ENCODE measurements around the gene OLFML2B. TPM values are rescaled to one million over a fixed set of nuclear protein-coding genes. Genes with fewer than 3 reads are reported as not detected.

OLFML2B gene
- total RNA-seq, 1 donor from 2014 or later = not detected

DNA sequence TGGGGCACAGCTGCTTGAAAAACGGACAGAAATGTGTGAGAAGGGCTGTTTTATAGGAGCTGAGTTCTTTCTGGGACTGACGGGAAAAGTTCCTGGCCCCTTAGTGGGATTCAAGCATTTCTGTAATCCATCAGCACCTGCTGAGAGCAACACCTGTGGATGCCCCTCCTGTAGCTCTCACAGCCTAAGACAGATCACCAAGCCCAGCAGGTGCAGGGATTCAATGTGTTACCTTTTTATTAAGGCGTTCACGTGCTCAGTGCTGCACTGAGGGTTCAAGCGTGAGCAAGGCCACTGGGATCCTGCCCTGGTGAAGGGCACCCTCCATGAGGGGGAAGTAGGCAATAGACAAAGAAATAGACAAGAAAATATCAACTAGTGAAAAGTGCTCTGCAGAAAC, 14.9 kb downstream of the OLFML2B start:
- intact Hi-C loops (cut with micrococcal nuclease) = no loop called here

DNA sequence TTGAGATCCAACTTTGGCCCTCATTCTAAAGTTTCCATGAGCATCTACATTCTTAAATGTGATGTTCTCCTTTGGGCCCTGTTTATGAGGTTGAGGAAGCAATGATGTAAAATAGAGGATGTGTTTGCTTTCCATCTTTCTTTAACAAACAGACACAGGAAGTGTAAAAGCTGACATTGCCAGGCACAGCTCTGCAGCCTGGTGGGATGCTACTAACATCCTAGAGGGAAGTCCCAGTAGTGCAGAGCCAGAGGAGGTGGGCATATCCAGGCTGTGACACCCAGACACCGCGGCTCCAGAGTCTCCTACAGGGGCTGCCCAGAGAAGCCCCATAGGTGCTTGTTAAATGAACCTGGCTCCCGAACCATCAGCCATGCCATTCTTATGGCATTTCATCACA, 16.2 kb downstream of the OLFML2B start:
- intact Hi-C loops (cut with micrococcal nuclease) = no loop called here

DNA sequence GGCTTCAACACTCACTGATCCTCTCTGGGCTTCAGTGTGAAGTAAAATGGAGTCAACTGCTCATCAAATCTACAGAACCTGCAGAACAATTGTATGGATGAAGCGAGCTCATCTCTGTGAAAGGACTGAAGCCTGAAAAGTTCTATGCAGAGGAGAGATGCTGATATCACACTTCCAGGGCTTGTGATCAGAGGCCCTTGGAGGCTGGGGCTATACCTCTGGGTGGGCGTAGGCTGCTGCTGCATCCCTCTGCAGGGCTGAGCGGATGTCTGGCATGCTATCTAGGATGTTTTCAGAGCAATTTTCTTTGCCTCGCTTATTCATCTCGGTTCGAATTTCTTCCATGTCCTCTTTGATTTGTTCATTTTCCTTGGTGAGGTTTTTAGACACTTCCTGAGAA, 17.6 kb downstream of the OLFML2B start:
- intact Hi-C loops (cut with micrococcal nuclease) = no loop called here

DNA sequence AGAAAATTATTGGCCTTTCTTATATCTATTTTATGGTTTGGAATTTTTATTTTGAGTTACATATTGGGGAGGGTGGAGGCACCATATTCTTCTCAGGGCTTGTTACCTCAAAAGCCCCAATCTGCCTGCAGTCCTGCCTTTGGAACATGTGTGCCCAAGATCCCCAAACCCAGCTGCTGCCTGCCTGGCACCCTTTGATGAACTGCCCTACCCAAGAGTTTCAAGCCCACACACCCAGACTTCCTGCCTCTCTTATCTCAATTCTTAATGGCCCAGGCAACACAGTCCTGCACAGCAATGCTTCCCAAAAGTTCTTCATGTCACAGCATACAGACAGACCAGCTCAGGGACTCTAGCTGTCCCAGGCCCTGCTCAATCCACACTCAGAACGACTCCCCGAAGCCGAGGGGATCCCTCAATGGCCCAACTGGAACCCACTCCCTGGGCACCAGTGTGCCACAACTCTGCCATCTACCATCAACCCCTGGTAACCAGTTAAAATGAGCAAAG, 19.2 kb downstream of the OLFML2B start:
- intact Hi-C loops (cut with micrococcal nuclease) = no loop called here

DNA sequence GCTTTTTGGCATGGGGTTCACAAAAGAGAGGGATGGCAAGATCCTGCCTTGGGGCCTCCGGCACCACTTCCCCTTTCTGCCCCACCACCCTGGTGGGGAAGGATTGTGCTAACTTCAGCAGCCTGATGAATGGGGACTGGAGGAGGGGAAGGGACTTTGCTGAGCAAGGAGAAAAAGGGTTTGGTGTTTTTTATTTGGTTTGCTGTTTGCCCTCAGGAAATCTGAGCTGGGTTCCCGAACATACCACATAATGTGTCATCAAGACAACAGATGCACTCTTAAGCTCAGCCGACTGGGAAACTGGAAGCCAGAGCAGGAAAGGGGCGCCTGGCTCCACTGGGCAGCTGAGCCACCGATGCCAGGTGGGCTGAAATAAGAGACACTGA, 19.8 kb downstream of the OLFML2B start:
- intact Hi-C loops (cut with micrococcal nuclease) = no loop called here

DNA sequence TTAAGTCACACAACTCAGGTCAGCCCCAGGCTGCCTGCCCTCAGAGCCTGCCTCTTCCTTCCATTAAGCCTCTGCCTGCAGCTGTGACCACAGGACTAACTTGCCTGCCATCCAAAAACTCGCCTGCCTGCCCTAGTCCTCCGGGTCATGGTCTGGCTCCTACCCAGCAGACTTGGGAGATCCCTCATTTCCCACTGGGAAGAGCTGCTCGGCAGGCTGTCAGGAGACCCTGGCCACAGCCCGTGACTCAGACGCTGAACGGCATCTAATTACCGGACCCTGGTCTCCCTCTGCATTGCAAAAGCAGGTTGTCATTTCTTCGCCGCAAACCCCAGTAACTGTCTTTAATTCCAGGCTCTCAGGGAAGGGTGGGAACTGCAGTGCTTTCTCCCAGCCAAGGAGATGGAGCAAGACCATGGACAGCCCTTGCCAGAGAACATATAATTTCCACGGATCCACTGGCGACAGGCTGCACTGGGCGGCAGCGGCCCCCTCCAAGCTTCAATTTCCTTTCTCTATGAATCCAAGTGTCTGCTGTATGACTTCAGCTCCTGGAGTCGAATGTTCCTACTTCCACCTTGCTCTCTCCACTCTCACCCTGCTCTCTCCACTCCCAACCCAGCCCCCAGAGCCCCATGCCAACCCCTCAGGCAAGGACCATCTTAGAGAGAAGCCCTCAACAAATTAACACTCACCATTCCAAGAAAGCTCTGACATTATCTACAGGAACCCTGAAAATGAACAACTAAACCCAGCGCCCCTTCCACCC, 20.4 kb downstream of the OLFML2B start:
- intact Hi-C loops (cut with micrococcal nuclease) = no loop called here

DNA sequence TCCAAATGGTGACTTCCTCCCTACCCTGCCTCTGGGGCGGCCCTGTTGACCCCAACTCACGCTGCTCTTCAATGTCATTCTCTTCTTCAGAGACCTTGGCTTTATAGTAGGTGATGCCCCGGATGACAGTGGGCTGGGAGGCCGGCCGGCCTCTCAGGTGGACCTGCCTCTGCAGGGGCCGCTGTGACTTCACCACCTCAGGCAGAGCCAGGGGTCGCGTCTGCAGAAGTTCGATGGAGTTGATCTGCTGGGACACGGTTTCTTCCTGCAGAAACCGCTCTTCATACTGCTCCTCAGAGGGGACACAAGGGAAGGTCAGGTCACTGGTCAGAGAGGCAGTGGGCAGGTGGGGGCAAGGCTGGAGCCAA, 23.6 kb downstream of the OLFML2B start:
- intact Hi-C loops (cut with micrococcal nuclease) = no loop called here

DNA sequence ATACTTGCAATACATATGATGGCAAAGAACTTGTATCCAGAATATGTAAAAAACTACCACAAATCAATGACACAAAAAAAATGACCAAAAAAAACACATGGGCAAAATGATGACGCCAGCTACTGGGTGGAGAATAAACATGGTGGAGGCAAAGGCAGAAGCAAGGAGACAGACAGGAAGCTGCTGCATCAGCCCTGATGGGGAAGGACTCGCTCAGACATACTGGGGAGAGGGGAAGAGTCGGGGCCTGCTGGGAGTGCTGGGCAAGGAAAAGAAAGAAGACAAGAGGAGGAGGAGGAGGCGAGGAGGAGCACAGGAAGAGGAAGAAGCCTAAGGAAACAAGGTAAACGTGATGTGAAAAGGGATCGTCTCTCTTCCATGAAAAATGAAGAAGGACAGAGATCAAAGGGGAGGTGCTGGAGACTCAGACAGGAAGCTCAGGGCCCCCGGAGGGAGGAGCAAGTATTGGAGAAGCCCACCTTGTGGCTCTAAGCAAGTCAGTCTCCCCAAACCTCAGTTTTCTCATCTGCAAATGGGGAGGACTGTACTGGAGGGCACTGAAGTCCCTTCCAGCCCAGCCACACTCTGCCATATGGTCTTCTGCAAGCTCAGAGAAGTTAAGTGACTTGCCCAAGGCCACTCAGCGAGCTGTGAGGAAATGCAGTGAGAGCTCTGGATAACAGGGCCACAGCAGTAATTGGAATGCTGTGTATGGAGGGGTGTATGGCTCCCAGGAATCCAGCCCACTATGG, 24.2 kb downstream of the OLFML2B start:
- intact Hi-C loops (cut with micrococcal nuclease) = no loop called here

DNA sequence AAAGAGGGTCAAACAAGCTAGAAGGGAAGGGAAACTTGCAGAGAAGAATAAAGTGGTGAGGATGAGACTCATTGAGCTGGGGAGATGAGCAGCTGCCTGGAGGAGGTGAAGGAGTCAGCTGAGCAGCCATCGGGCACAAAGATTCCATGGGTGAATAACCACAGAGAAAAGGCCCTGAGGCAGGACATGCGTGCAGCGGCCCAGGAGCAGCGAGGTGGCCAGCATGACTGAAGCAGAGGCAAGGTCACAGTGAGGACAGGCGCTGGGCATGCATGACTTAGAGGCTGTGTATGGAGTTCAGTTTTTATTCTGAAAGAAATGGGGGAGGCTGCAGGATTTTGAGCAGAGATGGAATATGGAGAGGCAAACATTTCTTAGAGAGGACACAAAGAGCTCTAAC, 24.9 kb downstream of the OLFML2B start:
- intact Hi-C loops (cut with micrococcal nuclease) = no loop called here

DNA sequence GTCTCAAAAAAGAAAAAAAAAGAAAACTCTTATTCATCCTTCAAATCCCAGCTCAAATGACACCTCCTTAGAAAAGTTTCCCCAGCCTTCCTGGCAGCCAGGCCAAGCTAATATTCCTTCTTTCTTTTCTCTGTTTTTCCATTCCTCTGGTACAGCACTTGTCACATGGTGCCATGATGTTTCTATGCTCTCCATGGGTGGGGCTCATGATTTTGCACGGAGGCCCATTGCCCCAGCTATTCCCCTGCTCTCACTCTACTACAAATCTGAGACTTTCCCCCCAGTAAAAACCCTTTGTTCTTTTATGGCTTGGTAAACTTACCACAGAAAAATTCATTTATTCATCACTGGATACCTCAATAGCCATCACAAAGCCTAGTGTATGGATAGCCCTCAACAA, 26.5 kb downstream of the OLFML2B start:
- intact Hi-C loops (cut with micrococcal nuclease) = no loop called here

DNA sequence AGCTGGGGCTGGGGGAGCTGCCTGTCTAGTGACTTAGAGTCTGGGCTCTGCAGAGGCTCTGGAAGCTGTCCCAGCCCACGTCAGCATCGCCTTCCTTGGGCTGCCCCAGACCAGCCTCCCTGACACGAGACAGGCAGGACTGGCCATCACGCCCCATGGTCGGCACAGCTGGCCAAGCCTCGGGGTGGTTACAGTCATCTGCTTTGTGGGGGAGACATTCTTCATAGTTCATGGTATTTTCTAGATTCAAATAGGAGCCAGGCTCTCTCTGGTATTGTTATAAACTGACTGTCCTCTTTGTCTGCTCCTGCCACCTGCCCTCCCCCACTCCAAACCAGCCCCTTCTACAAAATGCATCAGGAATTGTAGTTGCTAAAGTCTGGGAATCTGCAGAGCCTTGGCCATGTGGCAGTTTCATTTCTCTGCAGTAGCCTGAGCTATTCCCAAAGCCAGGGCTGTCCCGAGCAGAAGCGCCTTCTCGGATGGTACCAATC, 29.4 kb downstream of the OLFML2B start:
- intact Hi-C loops (cut with micrococcal nuclease) = no loop called here

DNA sequence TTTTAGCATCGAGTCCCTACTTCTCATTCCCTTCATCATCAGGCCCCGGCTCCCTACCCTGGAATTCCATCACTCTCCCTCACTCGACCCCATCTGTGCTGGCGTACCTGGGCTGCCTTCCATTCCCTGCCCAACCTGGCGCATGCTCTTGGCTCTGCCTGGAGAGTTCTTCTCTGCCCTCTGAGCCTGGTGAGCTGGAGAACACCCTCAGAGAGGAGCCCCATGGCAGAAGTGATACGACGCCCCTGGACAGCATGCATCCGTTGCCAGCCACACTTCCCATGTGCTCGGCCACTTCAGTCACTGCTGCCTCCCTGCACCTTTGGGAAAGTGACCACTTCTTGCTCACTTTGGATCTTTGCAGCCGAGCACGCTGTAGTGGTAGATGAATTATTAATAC, 30.1 kb downstream of the OLFML2B start:
- intact Hi-C loops (cut with micrococcal nuclease) = no loop called here

DNA sequence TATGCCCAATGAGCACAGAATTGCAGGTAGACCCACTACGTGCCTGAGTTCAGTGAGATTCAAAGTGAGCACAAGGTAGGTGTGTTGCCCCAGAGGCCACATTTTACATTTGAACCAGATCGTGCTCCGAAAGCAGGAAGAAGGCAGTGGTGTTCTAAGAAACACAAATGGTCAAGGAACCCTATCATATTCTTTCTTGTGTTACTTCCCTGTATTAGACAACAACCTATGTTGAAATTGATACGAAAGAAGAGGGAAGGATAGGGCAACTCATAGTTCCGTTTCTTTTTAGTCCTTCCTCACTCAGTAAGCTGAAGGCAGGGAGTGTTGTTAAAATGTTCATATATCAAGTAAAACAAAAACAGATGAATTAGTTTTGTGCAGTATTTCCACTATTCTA, 33.9 kb downstream of the OLFML2B start:
- intact Hi-C loops (cut with micrococcal nuclease) = no loop called here

DNA sequence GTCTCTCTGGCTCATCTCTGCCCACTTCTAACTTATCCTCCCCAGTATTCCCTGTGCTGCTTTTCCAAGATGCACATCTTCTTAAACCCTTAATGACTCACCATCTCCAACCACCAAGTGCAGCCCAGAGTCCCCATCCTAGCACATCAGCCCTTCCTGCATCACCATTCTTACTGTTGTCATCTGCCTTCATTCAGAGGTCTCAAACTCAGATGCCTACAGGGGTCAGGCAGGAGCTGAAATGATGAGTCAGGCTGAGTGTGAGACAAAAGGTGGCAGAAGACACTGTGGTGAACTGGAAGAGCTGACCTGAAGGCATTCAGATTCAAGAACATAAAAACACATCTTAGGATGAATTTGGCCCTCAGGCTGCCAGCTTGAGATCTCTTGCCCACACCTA, 34.6 kb downstream of the OLFML2B start:
- intact Hi-C loops (cut with micrococcal nuclease) = no loop called here

DNA sequence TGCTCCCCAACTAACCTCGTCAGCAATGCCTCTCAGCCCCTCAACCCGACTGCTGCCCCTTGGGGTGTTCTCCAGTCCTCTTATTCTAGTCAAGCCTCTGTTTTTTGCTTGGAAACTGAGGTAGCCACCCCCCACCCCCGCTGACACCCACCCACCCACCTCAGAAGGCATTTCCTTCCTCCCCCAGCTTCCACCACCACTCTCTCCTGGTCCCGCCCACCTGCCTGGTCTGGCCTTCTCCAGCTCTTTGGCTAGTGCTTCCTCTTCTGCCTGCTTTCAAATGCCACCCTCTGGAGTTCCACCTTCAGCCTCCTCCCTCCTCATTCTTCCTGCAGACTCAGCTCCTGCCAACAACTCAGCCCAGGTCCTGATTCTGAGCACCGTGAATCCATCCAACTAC, 35.3 kb downstream of the OLFML2B start:
- intact Hi-C loops (cut with micrococcal nuclease) = no loop called here

DNA sequence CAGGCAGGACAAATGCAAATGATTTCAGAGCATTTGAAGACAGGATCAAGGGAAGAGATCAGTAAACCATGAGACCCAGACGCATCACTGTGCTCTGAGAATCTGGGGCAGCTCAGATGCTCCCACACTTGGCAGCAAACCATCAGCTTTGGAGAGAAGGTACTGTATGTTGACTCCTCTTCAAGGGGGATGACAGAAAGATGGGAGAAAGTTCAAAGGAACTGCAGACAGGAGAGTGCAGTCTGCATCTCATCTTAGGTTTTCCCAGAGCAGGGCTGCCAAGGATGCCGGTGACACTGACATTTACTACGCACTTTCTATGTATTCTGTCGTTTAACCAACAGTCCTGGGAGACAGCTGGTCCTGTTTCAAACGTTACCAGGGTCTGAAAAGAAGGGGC, 35.8 kb downstream of the OLFML2B start:
- intact Hi-C loops (cut with micrococcal nuclease) = no loop called here

DNA sequence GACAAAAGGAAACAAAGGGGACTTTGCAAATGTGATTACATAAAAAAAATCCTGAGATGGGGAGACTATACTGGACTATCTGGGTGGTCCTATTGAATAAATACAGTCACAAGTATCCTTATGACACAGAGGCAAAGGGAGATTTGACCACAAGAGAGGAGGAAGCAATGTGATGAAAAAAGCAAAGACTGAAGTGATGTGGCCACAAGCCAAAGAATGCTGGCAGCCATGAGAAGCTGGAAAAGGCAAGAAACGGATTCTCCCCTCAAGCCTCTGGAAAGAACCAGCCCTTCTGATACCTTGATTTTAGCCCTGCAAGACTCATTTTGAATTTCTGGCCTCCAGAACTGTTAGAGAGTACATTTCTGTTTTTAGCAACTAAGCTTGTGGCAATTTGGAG, 36.4 kb downstream of the OLFML2B start:
- intact Hi-C loops (cut with micrococcal nuclease) = no loop called here

DNA sequence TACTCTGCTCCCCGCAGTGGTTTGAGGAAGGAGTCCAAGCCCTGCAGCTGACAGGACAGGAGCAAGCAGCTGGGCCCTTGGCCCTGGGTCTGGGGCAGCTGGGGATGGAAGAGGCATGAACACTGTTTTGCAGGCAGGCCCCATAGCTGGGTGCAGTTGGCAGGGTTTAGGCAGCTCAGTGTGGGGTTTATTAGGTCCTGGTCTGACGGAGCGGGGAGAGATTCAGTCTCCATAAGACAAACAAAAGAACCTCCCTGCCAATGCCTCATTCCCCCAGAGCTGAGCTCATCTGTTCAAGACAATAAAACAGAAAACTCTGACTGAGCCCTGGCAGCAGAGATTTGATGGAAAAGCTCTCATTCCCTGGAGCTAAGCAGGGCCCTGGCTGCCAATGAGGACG, 37.3 kb downstream of the OLFML2B start:
- intact Hi-C loops (cut with micrococcal nuclease) = no loop called here

DNA sequence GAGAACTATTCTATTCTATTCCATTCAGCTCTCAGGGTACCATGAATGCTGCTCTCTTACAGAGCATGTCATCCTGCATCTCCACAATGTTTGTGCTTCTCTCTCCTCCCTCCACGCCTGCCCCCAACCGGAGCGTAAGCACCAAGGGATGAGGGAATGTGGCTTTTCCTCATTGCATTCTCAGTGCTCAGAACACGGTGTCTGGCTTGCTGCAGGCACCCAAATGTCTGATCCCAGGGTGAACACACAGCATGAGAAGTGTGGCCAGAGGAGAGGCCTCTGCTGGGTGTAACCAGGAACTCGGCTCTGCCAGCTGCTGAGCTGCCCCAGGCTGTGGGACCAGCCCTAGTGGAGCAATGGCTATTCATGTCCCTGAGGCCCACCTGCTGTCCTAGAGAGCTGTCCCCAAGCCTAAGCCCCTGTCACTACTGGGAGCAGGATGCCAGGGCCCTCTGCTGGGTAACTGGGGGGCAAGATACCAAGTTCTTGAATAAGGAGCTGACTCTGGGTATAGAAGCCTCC, 38.3 kb downstream of the OLFML2B start:
- intact Hi-C loops (cut with micrococcal nuclease) = no loop called here

DNA sequence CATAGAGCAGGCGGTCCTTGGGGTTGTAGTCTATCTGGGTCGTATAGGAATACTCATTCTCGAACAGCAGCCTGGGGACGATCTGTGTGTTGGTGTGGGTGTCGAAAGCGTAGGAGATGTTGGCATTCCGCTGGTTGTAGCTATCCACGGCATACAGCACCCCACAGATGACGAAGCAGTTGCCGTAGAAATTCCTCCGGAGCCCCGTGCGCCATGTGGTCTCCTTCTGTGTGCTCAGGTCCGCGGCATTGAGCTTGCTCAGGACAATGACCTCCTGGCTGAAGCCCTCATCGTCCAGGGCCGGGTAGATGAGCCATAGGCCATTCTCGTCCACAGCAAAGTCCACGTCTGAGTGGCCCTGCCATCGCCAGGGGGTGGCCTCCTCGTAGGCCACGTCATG, 39.9 kb downstream of the OLFML2B start:
- intact Hi-C loops (cut with micrococcal nuclease) = no loop called here

DNA sequence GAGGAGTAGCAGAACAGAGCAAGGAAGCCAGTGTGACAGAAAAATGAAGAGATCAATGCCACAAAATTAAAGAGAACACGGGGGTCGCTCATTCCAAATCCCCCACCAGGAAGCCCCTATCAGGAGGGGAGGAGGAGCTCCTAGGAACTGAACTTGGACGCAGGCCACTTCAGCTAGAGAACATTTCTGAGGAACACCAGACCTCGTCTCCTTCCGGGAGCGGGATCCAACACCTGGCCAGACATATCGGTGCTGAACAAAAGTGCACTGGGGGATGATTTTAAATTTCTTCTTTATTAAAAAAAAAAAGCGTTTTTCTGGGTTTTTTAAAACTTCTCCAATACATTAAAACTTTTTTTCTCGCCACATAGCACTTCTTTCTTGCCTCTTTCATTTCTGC, 40.8 kb downstream of the OLFML2B start:
- intact Hi-C loops (cut with micrococcal nuclease) = no loop called here

DNA sequence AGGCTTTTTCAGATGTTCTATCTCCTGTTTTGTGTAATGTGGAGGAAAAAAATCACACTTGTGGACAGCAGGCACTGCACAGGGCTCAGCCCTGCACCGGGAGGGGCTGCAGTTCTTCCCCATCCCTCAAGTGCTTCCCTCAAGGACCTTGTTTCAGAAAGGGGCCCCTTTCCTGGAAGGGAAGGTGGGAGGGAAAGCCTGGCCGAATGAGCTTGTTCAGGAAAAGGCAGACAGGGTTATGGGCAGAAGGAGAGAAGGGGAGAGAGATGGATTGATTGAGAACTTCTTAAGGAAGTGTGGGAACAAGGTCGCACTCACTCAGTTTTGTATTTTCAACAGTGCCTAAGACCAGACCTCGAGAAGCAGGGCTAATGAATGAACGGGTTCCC, 41.2 kb downstream of the OLFML2B start:
- intact Hi-C loops (cut with micrococcal nuclease) = no loop called here

Measured in T-helper 2 cell treated with Interferon-gamma antibody and Interleukin-4, amounts not matched to agents 100 ng/mL and 5 ng/mL, for 36 hours (primary cell).